CD4-positive, alpha-beta T cell (primary cell): Measurements from ENCODE around the gene XDH. TPM values are rescaled to one million over a fixed set of nuclear protein-coding genes. Genes with fewer than 3 reads are reported as not detected.

Experiments used
- ATAC-seq: fragments of 200-7000 bp; cut with Tn5 transposase; one replicate; pipeline ENCODE4 v1.10.0; 2022; ENCODE audit warnings: mild to moderate bottlenecking; ENCODE audit not compliant: poor library complexity
- CTCF ChIA-PET: fragments of 350-600 bp; sonication (Branson Sonifier 250); formaldehyde crosslinking; loops from one replicate; lab custom pipeline; 2021; ENCODE audit warnings: antibody characterized with exemption, inconsistent platforms; lab: Charles Lee
- POLR2A ChIA-PET: fragments of 350-600 bp; sonication (Branson Sonifier 250); formaldehyde crosslinking; loops from one replicate; lab custom pipeline; 2021; ENCODE audit warnings: antibody characterized with exemption, inconsistent platforms; lab: Charles Lee
- DNase-seq, 14 experiments: peaks; one replicate each; pipeline ENCODE4 v3.0.0-alpha.2; 2013 to 2020; ENCODE audit warnings: mixed read lengths in 2 of 14
- H3K27ac ChIP-seq, 2 donors: one replicate each; pipeline versions ENCODE4 v1.5.1 to v1.7.0; 2013; ENCODE audit warnings: low read length in 2 of 2, low read depth in 1 of 2, mild to moderate bottlenecking in 1 of 2
- H3K27me3 ChIP-seq, 2 experiments: 1 replicate in 1 of 2; 2 replicates in 1 of 2; pipeline versions ENCODE4 v1.6.1 to v1.7.0; 2013; ENCODE audit warnings: low read length in 2 of 2, control low read depth in 1 of 2, mild to moderate bottlenecking in 1 of 2, moderate library complexity in 1 of 2; ENCODE audit not compliant: insufficient read depth in 2 of 2, control insufficient read depth in 1 of 2
- H3K36me3 ChIP-seq: one replicate; pipeline ENCODE4 v1.6.1; 2013; ENCODE audit warnings: low read length, control low read depth; ENCODE audit not compliant: insufficient read depth
- H3K4me1 ChIP-seq: one replicate; pipeline ENCODE4 v1.6.1; 2013; ENCODE audit warnings: low read length, control low read depth; ENCODE audit not compliant: insufficient read depth
- H3K4me3 ChIP-seq: one replicate; pipeline ENCODE4 v1.5.1; 2013; ENCODE audit warnings: mild to moderate bottlenecking, low read length, moderate library complexity
- H3K9me3 ChIP-seq, 2 experiments: 1 replicate in 1 of 2; 2 replicates in 1 of 2; pipeline versions ENCODE4 v1.6.1 to v1.7.0; 2013; ENCODE audit warnings: low read length in 2 of 2, mild to moderate bottlenecking in 2 of 2, control low read depth in 1 of 2, moderate library complexity in 1 of 2; ENCODE audit not compliant: control insufficient read depth in 1 of 2, insufficient read depth in 1 of 2
- H3K27ac Mint-ChIP-seq: one replicate; pipeline ENCODE4 v1.8.0; 2020; ENCODE audit warnings: mixed read lengths
- H3K27me3 Mint-ChIP-seq: one replicate; pipeline ENCODE4 v1.8.0; 2021; ENCODE audit warnings: mixed read lengths
- H3K36me3 Mint-ChIP-seq: one replicate; pipeline ENCODE4 v1.8.0; 2021; ENCODE audit warnings: low read depth, mixed read lengths
- H3K4me1 Mint-ChIP-seq: one replicate; pipeline ENCODE4 v1.8.0; 2021; ENCODE audit warnings: low read depth, mixed read lengths
- H3K4me3 Mint-ChIP-seq: one replicate; pipeline ENCODE4 v1.8.0; 2020; ENCODE audit warnings: mild to moderate bottlenecking, mixed read lengths
- H3K9me3 Mint-ChIP-seq: one replicate; pipeline ENCODE4 v1.8.0; 2020; ENCODE audit warnings: mixed read lengths
- CTCF ChIP-seq: fragments of 200-600 bp; IDR thresholded peaks from one replicate; pipeline ENCODE4 v1.8.0; 2022; ENCODE audit warnings: antibody characterized with exemption, mild to moderate bottlenecking
- intact Hi-C, 2 experiments: fragments of 100-400 bp; cut with DNase I in 1 of 2; cut with micrococcal nuclease in 1 of 2; formaldehyde crosslinking; loops; one replicate each; pipeline versions ENCODE4 v1.15.1 to v1.9.0; 2023 to 2025; cut with DNase I, micrococcal nuclease
- total RNA-seq, 174 experiments: library from RNA in 2 of 174; stranded (reverse) in 2 of 174; gene quantifications; one replicate each; pipeline ENCODE4 v1.2.3 and lab custom pipeline; 2021 to 2026

XDH gene
- total RNA-seq, 2 experiments from 2014 or later: 0.05 TPM; not detected in 1

- H3K27me3 Mint-ChIP-seq: peaks cover 25% of the 10 kb centered on the region
- H3K4me1 ChIP-seq: no peaks in the 10 kb centered on the region
- H3K36me3 Mint-ChIP-seq: no peaks in the 10 kb centered on the region
- TF ChIP-seq CTCF: no peak
- H3K27me3 ChIP-seq: peaks cover 0 to 5% of the 10 kb centered on the region in 2 experiments
- no peak overlapping the region for H3K4me3 ChIP-seq
- H3K27ac Mint-ChIP-seq: no peak overlapping the region
- DNase-seq (no peak), ATAC-seq (no peak)
- no peaks in the 10 kb centered on the region for H3K4me1 Mint-ChIP-seq
- H3K9me3 ChIP-seq: peaks cover 0 to 3% of the 10 kb centered on the region in 2 experiments
- no peaks in the 10 kb centered on the region for H3K36me3 ChIP-seq
- intact Hi-C loops: no loop called here
- no peak overlapping the region for H3K27ac ChIP-seq
- peaks cover 2% of the 10 kb centered on the region for H3K9me3 Mint-ChIP-seq
- CTCF ChIA-PET: no interaction called here
- POLR2A ChIA-PET: no interaction called here
- H3K4me3 Mint-ChIP-seq: no peak overlapping the region
Measured at GRCh38 chr2:31347750-31348149, 66.8 kb downstream of the XDH start.

GRCh38 chr2:31347319-31347718 lies 67.2 kb downstream of the XDH start:
- no peaks in the 10 kb centered on the region for H3K36me3 Mint-ChIP-seq
- ATAC-seq: no peak
- TF ChIP-seq CTCF: no peak

GRCh38 chr2:31344447-31344846 lies 70.1 kb downstream of the XDH start:
- H3K4me1 Mint-ChIP-seq: no peaks in the 10 kb centered on the region
- TF ChIP-seq CTCF: no peak
- H3K4me3 Mint-ChIP-seq: no peak overlapping the region
- no peak overlapping the region for H3K27ac Mint-ChIP-seq
- Histone ChIP-seq H3K4me1 (no peaks in the 10 kb centered on the region), H3K27me3 (no peaks in the 10 kb centered on the region), H3K9me3 (no peaks in the 10 kb centered on the region), H3K36me3 (no peaks in the 10 kb centered on the region), H3K27ac (no peak overlapping the region), H3K4me3 (no peak overlapping the region)
- peaks cover 11% of the 10 kb centered on the region for H3K27me3 Mint-ChIP-seq
- no peaks in the 10 kb centered on the region for H3K36me3 Mint-ChIP-seq
- H3K9me3 Mint-ChIP-seq: no peaks in the 10 kb centered on the region
- CTCF ChIA-PET: no interaction called here
- ATAC-seq: no peak
- intact Hi-C loops: no loop called here
- DNase-seq: no peak
- POLR2A ChIA-PET: no interaction called here

More at GRCh38 chr2:31347319-31347718, 67.2 kb downstream of the XDH start:
- Histone ChIP-seq H3K4me3 (no peak overlapping the region), H3K4me1 (no peaks in the 10 kb centered on the region), H3K27ac (no peak overlapping the region), H3K27me3 (peaks cover 0 to 5% of the 10 kb centered on the region in 2 experiments), H3K36me3 (no peaks in the 10 kb centered on the region), H3K9me3 (peaks cover 0 to 3% of the 10 kb centered on the region in 2 experiments)
- intact Hi-C loops: no loop called here
- ChIA-PET CTCF (no interaction called here), POLR2A (no interaction called here)
- H3K9me3 Mint-ChIP-seq: peaks cover 1% of the 10 kb centered on the region
- H3K4me3 Mint-ChIP-seq: no peak overlapping the region
- DNase-seq: no peak
- H3K27ac Mint-ChIP-seq: no peak overlapping the region
- H3K4me1 Mint-ChIP-seq: no peaks in the 10 kb centered on the region
- peaks cover 22% of the 10 kb centered on the region for H3K27me3 Mint-ChIP-seq
